H9 (cell line): ENCODE measurements around the gene DSTYK. TPM values are rescaled to one million over a fixed set of nuclear protein-coding genes. Genes with fewer than 3 reads are reported as not detected.

Source experiments
- DNase-seq: peaks from one replicate; pipeline ENCODE4 v3.0.0-alpha.2; 2017
- H2AFZ ChIP-seq: one replicate; pipeline ENCODE4 v1.6.1; 2013; ENCODE audit warnings: mild to moderate bottlenecking, low read length, control low read depth, moderate library complexity
- H2AK5ac ChIP-seq: 2 replicates; pipeline ENCODE4 v1.6.1; 2013; ENCODE audit warnings: low read length, control low read depth, mixed read lengths; ENCODE audit not compliant: insufficient read length
- H2BK120ac ChIP-seq: one replicate; pipeline ENCODE4 v1.6.1; 2013; ENCODE audit warnings: low read depth, mild to moderate bottlenecking, low read length, control low read depth, inconsistent platforms; ENCODE audit not compliant: poor library complexity, severe bottlenecking
- H2BK12ac ChIP-seq: 2 replicates; pipeline ENCODE4 v1.6.1; 2013; ENCODE audit warnings: low read length, control low read depth, mixed read lengths, low read depth; ENCODE audit not compliant: insufficient read length
- H2BK15ac ChIP-seq: 2 replicates; pipeline ENCODE4 v1.6.1; 2013; ENCODE audit warnings: low read depth, low read length, control low read depth
- H2BK20ac ChIP-seq: one replicate; pipeline ENCODE4 v1.6.1; 2013; ENCODE audit warnings: low read depth, mild to moderate bottlenecking, low read length, control low read depth, inconsistent platforms; ENCODE audit not compliant: poor library complexity, severe bottlenecking
- H2BK5ac ChIP-seq: 2 replicates; pipeline ENCODE4 v1.6.1; 2013; ENCODE audit warnings: low read length, control low read depth, mixed read lengths; ENCODE audit not compliant: insufficient read length
- H3K14ac ChIP-seq: 2 replicates; pipeline ENCODE4 v1.6.1; 2013; ENCODE audit warnings: low read length, control low read depth; ENCODE audit not compliant: insufficient read depth
- H3K18ac ChIP-seq: 2 replicates; pipeline ENCODE4 v1.6.1; 2013; ENCODE audit warnings: low read depth, mild to moderate bottlenecking, mixed read lengths, low read length, control low read depth; ENCODE audit not compliant: insufficient read length
- H3K23ac ChIP-seq: 2 replicates; pipeline ENCODE4 v1.6.1; 2013; ENCODE audit warnings: low read length, control low read depth, mixed read lengths, low read depth; ENCODE audit not compliant: insufficient read length
- H3K23me2 ChIP-seq: 2 replicates; pipeline ENCODE4 v1.6.1; 2013; ENCODE audit warnings: low read depth, mild to moderate bottlenecking, mixed read lengths, low read length, control low read depth; ENCODE audit not compliant: insufficient read length, poor library complexity, severe bottlenecking
- H3K27ac ChIP-seq: 2 replicates; pipeline ENCODE4 v1.5.1; 2013; ENCODE audit warnings: low read length, control low read depth, mixed read lengths, low read depth; ENCODE audit not compliant: insufficient read length
- H3K27me3 ChIP-seq: 2 replicates; pipeline ENCODE4 v1.6.1; 2013; ENCODE audit warnings: low read length, control low read depth, inconsistent platforms; ENCODE audit not compliant: insufficient read depth
- H3K4ac ChIP-seq: 2 replicates; pipeline ENCODE4 v1.6.1; 2013; ENCODE audit warnings: low read depth, mild to moderate bottlenecking, control low read depth, inconsistent platforms, low read length, moderate library complexity
- H3K4me1 ChIP-seq: 2 replicates; pipeline ENCODE4 v1.6.1; 2013; ENCODE audit warnings: low read length, control low read depth, inconsistent platforms; ENCODE audit not compliant: insufficient read depth
- H3K4me2 ChIP-seq: 2 replicates; pipeline ENCODE4 v1.6.1; 2013; ENCODE audit warnings: low read length, control low read depth, mixed read lengths; ENCODE audit not compliant: insufficient read length, insufficient read depth
- H3K56ac ChIP-seq: 2 replicates; pipeline ENCODE4 v1.6.1; 2013; ENCODE audit warnings: low read depth, mild to moderate bottlenecking, mixed read lengths, low read length, control low read depth; ENCODE audit not compliant: insufficient read length
- H3K79me1 ChIP-seq: 2 replicates; pipeline ENCODE4 v1.6.1; 2013; ENCODE audit warnings: low read depth, mild to moderate bottlenecking, moderate library complexity, low read length, control low read depth, inconsistent platforms; ENCODE audit not compliant: insufficient read depth, poor library complexity, severe bottlenecking
- H3K79me2 ChIP-seq: 2 replicates; pipeline ENCODE4 v1.6.1; 2013; ENCODE audit warnings: low read length, control low read depth, inconsistent platforms; ENCODE audit not compliant: insufficient read depth
- H3K9ac ChIP-seq: 2 replicates; pipeline ENCODE4 v1.6.1; 2013; ENCODE audit warnings: low read length, control low read depth, mixed read lengths; ENCODE audit not compliant: insufficient read length; ENCODE audit errors: extremely low read depth
- H3K9me3 ChIP-seq: one replicate; pipeline ENCODE4 v1.6.1; 2013; ENCODE audit warnings: low read depth, low read length, inconsistent platforms; ENCODE audit not compliant: control insufficient read depth
- H3T11ph ChIP-seq: one replicate; pipeline ENCODE4 v1.6.1; 2013; ENCODE audit warnings: mild to moderate bottlenecking, low read length, control low read depth, inconsistent platforms
- H4K20me1 ChIP-seq: one replicate; pipeline ENCODE4 v1.6.1; 2013; ENCODE audit not compliant: control insufficient read depth, insufficient read length, insufficient read depth
- H4K5ac ChIP-seq: 2 replicates; pipeline ENCODE4 v1.6.1; 2013; ENCODE audit warnings: low read depth, mild to moderate bottlenecking, mixed read lengths, low read length, control low read depth; ENCODE audit not compliant: insufficient read length
- H4K8ac ChIP-seq: replicated peaks from 2 replicates; pipeline ENCODE4 v1.6.1; 2013; ENCODE audit warnings: low read length, control low read depth, mixed read lengths, low read depth; ENCODE audit not compliant: insufficient read length
- H4K91ac ChIP-seq: 2 replicates; pipeline ENCODE4 v1.6.1; 2013; ENCODE audit warnings: low read depth, mild to moderate bottlenecking, moderate library complexity, mixed read lengths, low read length, control low read depth; ENCODE audit not compliant: insufficient read length
- H3K27ac Mint-ChIP-seq, 3 experiments: 2 replicates in 2 of 3; 3 replicates in 1 of 3; pipeline ENCODE4 v1.8.0; 2020 to 2021; ENCODE audit warnings: mixed read lengths in 3 of 3, mild to moderate bottlenecking in 1 of 3, moderate library complexity in 1 of 3
- H3K27me3 Mint-ChIP-seq: 2 replicates; pipeline ENCODE4 v1.8.0; 2021; ENCODE audit warnings: low read depth, mild to moderate bottlenecking, moderate library complexity, mixed read lengths
- H3K36me3 Mint-ChIP-seq, 3 experiments: 2 replicates in 2 of 3; 3 replicates in 1 of 3; pipeline ENCODE4 v1.8.0; 2020 to 2021; ENCODE audit warnings: low read depth in 3 of 3, mixed read lengths in 3 of 3; ENCODE audit not compliant: insufficient read depth in 1 of 3
- H3K4me1 Mint-ChIP-seq, 2 experiments: 2 replicates each; pipeline ENCODE4 v1.8.0; 2020; ENCODE audit warnings: mixed read lengths in 2 of 2
- H3K4me3 Mint-ChIP-seq, 2 experiments: 2 replicates in 1 of 2; 3 replicates in 1 of 2; pipeline ENCODE4 v1.8.0; 2020 to 2021; ENCODE audit warnings: mild to moderate bottlenecking in 2 of 2, mixed read lengths in 2 of 2, moderate library complexity in 1 of 2
- H3K9me3 Mint-ChIP-seq, 2 experiments: 2 replicates in 1 of 2; 3 replicates in 1 of 2; pipeline ENCODE4 v1.8.0; 2020; ENCODE audit warnings: mild to moderate bottlenecking in 2 of 2, mixed read lengths in 2 of 2, moderate library complexity in 1 of 2
- CTCF ChIP-seq: fragments of 200-600 bp; sonication (generic); conservative IDR thresholded peaks from 3 replicates; pipeline ENCODE4 v1.8.0; 2021; ENCODE audit warnings: antibody characterized with exemption, mild to moderate bottlenecking
- WGBS: extraction: QIAGEN DNeasy Blood & Tissue Kit; methylation state at CpG from one replicate; pipeline ENCODE4 v1.1.7; 2013; ENCODE audit warnings: missing lambda C conversion rate, low lambda C conversion rate, mixed read lengths; ENCODE audit not compliant: insufficient read length; ENCODE audit errors: extremely low coverage; 5-methylcytosine and 5-hydroxymethylcytosine counted together
- total RNA-seq: library from RNA; stranded (reverse); gene quantifications from 2 replicates; pipeline ENCODE4 v1.2.1, GENCODE V29; 2021

The DSTYK gene
- total RNA-seq, 1 experiment from 2014 or later: 8.5 TPM

DNA sequence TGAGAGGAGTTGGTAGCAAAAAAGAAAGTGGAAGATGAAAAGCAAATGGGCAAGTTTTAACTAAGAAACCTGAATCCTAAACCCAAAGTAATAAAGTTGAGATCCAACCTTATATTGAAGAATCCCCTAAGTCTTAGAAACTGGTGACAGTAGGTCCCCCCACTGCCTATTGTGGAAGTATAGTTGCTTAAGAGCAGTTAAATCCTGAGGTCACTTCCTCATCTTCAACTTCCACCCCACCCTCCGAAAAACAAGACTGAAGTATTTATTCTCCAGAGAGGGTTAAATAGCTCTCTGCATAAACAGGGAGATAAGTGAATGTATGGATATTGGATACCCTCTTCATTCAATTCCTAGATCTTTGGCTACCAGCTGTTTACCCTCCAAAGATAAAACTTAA lies 3.3 kb upstream of the DSTYK start:
- no CpG with 5 or more reads among the region's 1 CpG for WGBS

More for the DNA sequence above, 3.3 kb upstream of the DSTYK start:
- H2BK12ac ChIP-seq: no peak overlapping the region
- no peak overlapping the region for H3K27ac ChIP-seq
- H2AFZ ChIP-seq: no peak overlapping the region
- no peak overlapping the region for H2BK15ac ChIP-seq
- no peaks in the 10 kb centered on the region for H4K20me1 ChIP-seq
- no peak overlapping the region for H3K9ac ChIP-seq
- no peaks in the 10 kb centered on the region; the same call in 1 of the 2 replicates for H3K79me2 ChIP-seq
- H3K4ac ChIP-seq: no peak overlapping the region
- DNase-seq: no peak
- no peak overlapping the region for H3K4me3 Mint-ChIP-seq
- no peak overlapping the region for H2BK5ac ChIP-seq
- H3K23ac ChIP-seq: no peak overlapping the region
- no peak overlapping the region for H4K91ac ChIP-seq
- H3K56ac ChIP-seq: no peak overlapping the region
- no peak overlapping the region for H4K8ac ChIP-seq
- H3K27me3 Mint-ChIP-seq: peaks cover 3% of the 10 kb centered on the region
- no peak overlapping the region for H2BK120ac ChIP-seq
- no peaks in the 10 kb centered on the region for H3K4me1 ChIP-seq
- H3T11ph ChIP-seq: no peak overlapping the region
- H3K14ac ChIP-seq: no peak overlapping the region
- H3K4me2 ChIP-seq: no peak overlapping the region
- no peaks in the 10 kb centered on the region for H3K79me1 ChIP-seq
- no peak for TF ChIP-seq CTCF
- no peak overlapping the region for H4K5ac ChIP-seq
- H3K36me3 Mint-ChIP-seq: no peaks in the 10 kb centered on the region
- H3K4me1 Mint-ChIP-seq: peaks cover 19 to 26% of the 10 kb centered on the region in 2 experiments
- H3K27ac Mint-ChIP-seq: no peak overlapping the region
- no peak overlapping the region for H2BK20ac ChIP-seq
- H3K23me2 ChIP-seq: peaks cover 12% of the 10 kb centered on the region
- no peak overlapping the region for H2AK5ac ChIP-seq
- H3K18ac ChIP-seq: no peak overlapping the region
- no peaks in the 10 kb centered on the region for H3K9me3 ChIP-seq
- no peaks in the 10 kb centered on the region for H3K27me3 ChIP-seq
- no peaks in the 10 kb centered on the region; a peak in 1 of 5 replicates for H3K9me3 Mint-ChIP-seq
